GM18907 (cell line): ENCODE measurements around the gene STAB2.

ENCODE experiments used
- ATAC-seq: cut with Tn5 transposase; IDR thresholded peaks from one replicate; pipeline ENCODE4 v1.9.1; 2021; ENCODE audit warnings: mild to moderate bottlenecking, moderate library complexity; ENCODE audit not compliant: unreplicated experiment

The STAB2 gene

DNA sequence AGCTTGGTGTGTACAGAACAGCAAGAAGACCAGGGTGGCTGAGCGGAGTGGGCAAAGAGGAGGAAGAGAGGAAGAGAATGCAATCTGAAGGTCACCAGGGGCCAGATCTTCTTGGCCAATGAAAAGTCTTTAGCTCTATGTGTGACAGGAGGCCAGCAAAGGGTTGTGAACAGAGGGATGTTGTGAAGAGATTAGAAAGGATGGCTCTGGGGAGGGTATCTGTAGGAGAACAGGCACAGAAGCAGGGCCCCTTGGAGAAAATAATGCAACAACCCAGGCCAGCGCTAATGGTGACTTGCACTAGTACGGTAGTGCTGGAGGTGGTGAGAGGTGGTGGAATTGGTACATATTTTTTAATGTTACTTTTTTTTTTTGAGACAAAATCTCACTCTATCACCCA lies 156.7 kb downstream of the STAB2 start:
- no peak for ATAC-seq

DNA sequence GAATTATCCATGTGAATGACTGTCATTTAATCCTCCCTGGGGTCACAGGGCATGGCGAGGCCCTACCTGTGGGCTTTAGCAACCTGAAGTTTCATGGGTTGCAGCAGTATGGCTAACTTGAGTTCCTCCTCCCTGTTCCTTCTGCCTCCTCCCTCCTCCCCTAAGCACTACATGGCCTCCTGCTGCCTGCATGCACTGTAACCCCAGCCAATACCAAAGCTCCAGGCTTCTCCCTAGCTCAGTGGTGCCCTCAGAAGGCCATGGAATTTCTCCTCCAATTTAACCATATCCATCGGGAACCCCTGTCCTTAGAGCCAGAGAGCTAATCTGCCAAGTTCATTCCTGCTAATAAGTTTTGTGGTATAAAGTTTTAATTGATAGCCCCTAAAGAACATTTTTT lies 158.9 kb downstream of the STAB2 start:
- no peak for ATAC-seq

DNA sequence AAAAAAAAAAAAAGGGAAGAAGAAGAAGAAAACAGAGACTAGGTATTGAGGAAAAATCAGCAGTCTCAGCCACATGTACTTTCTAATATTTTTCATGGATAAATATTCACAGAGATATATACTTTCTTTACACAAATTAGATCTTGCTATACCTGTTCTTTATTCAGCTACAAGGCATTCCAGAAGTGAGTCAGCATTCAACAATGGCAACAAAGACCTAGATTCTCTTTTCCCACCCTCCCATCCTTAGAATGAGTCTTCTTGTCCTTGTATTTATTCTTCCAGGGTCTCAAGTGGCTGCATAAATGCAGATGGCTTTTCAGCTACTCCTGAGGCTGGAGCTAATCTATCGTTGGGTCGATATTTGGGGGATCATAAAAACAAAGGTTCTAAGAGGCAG lies 160.9 kb downstream of the STAB2 start:
- ATAC-seq = no peak

DNA sequence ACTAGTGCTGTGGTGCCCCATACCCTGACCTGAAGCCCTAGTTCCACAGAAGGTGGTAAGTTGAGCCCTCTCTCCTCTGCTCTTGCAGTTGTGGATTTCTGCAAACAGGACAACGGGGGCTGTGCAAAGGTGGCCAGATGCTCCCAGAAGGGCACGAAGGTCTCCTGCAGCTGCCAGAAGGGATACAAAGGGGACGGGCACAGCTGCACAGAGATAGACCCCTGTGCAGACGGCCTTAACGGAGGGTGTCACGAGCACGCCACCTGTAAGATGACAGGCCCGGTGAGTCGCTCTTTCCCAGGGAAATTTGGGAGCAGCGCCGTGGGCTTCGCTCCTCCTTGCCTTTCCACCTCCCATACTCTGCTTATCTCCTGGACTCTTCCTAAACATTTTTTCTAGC lies 161.8 kb downstream of the STAB2 start:
- no peak for ATAC-seq

DNA sequence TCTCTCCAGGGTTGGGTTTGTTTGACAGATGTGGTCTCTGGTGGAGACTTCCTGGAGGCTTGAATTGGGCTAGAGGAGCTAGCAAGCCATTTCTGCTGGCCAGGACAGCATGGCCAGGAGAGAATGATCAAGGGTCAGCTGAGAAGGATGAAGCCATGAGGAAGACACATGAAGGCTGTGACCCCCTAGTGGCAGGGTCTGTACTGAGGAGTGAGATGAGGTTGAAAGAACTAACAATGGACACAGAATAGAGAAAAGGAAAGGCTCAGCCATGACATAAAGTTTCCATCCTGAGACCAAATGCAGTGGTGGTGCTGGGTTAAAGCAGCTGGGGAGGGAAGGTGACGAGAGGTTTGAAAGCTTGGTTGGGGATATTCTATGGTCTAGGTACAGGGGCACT lies 164.1 kb downstream of the STAB2 start:
- no peak for ATAC-seq

DNA sequence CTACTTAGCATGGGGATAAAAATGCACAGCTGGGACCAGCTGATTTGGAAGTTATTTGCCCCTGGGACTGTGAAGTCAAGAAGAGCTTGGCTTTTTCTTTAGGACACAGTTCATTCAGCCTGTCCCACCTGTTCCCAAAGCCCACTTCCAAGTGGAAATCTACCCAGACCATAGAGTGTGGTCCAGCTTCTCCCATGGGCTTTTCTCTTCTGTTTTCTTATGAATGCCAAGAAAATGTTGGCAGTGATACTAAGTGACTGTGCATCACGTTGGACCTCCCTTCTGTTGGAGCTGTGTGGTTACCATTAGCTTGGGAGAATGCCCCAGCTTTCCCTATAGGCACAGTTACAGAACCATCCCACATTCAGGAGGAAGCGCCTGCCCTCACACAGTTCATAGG lies 164.5 kb downstream of the STAB2 start:
- ATAC-seq = no peak

DNA sequence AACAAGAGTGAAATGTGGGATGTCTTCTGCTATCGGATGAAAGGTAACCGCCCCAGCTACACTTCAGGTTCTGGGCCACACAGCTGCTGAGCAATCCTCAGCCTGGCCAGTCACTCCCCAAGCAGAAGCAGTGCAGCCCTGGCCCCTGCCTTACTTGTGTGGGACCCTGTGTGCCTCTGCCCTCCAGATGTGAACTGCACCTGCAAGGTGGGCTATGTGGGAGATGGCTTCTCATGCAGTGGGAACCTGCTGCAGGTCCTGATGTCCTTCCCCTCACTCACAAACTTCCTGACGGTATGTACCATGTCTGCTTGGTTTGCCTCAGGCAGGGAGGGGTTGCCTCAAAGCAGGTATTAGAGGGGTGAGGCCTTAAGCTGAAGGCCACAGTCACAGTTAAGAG lies 168.4 kb downstream of the STAB2 start:
- ATAC-seq = no peak

DNA sequence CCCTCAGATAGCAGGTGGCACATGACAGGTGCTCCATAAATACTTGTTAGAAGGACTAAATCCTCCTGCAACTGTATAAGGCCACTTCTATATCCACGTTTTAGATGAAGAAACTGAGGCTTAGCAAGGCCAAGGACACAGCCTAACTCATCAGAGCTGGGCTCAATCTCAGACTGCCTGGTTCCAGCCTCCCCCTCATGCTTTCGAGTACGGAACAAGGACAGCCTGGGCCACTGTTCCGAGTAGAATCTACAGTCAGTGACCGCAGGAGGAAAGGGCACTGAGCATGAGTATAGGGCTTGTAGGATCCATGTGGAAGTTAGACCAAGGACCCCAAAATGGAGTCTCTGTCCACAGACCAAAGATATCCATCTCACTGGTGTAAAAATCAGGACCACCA lies 169.4 kb downstream of the STAB2 start:
- ATAC-seq = no peak

DNA sequence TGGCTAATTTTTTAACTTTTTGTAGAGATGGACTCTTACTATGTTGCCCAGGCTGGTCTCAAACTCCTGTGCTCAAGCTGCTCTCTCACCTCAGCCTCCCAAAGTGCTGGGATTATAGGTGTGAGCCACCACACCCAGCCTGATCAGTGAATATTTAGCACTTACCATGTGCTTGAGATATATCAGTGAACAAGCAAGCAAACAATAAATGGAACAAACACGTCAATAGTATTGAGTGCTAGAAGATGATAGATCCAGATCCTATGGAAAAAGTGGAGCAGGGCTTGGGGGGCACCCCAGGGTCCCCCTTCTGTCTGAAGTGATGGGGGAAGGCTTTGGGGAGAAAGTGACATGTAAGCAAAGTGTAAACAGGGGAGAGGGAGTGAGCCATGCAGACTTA lies 170.2 kb downstream of the STAB2 start:
- no peak for ATAC-seq

DNA sequence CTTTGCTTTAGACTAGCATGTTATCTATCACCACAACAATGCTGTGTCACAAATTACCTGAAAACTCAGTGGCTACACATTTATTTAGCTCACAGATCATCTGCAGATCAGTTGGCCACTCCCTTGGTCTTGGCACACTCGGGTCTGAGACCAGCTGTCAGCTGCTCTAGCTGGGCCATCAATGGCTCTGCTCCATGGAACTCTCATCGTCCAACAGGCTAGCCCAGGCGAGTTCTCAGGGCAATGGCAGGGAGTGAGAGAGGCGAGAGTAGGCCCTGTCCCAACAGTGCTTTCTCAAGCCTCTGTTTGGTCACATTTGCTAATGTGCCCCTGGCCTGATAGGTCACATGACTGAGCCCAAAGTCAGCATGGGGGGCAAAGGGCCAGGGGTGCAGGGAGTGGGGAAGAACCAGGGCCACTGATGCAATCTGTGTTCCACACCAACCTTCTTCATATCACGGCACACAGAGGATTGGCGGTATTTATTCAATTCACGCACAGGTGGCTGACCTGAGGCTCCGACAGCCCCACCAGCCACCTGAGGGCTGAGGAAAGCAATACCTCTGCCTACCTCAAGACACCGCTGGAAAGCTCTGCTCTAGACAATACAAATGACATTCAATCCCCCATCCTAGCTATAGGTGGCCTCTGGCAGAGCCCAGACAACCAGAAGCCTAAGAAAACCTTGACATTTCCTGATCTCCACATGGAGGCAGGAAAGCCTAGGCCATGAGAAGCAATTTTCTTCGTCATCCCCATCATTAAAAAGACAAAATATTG lies 171.4 kb downstream of the STAB2 start:
- ATAC-seq = no peak

DNA sequence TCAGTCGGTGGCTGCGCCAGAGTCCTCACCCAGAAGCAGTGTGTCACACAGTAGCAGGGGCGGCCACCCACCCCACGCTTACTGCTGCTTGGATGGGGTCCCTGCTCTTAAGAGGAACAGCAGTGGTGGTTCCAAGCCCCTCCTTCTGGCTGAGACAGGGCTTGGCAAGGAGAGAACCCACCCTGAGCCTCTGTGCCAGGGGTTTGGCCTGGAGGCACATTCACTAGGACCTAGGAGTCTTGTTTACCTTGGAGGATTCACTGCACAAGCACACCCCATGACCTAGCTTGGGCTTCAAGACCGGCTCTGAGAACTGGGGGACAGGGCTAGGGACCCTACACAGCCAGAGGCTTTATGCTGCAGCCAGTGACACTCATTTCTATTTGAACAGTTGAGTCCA lies 175.4 kb downstream of the STAB2 start:
- no peak for ATAC-seq

DNA sequence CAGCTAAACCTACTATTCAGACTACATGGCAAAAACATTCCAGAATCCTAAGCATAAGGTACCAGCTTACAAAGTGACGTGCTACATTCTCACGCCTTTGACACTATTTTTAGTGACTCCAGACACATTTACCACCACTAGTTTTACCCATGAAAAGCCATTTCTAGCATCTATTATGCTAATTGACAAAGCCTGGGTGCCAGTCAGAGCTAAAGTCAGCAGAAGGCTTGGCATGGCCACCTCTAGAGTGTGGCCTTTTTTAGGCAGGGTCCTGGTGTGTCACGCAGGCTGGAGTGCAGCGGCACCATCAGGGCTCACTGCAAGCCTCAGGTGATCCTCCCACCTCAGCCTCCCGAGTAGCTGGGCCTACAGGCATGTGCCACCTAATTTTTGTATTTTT lies 178.2 kb downstream of the STAB2 start:
- no peak for ATAC-seq

DNA sequence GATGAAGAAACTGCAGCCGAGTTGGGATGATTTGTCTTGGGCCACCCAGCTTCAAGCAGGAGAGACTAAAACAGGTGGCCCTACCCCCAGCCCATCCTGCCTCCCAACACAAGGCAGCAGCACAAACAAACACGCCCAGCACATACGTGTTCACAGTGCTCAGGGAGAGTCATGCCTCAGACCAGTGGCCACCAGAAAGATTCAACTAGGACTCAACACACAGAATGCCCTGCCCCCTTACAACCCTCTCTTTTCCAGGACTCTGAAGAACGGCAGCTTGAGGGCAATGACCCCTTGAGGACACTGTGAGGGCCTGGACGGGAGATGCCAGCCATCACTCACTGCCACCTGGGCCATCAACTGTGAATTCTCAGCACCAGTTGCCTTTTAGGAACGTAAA lies 179.0 kb downstream of the STAB2 start:
- no peak for ATAC-seq

DNA sequence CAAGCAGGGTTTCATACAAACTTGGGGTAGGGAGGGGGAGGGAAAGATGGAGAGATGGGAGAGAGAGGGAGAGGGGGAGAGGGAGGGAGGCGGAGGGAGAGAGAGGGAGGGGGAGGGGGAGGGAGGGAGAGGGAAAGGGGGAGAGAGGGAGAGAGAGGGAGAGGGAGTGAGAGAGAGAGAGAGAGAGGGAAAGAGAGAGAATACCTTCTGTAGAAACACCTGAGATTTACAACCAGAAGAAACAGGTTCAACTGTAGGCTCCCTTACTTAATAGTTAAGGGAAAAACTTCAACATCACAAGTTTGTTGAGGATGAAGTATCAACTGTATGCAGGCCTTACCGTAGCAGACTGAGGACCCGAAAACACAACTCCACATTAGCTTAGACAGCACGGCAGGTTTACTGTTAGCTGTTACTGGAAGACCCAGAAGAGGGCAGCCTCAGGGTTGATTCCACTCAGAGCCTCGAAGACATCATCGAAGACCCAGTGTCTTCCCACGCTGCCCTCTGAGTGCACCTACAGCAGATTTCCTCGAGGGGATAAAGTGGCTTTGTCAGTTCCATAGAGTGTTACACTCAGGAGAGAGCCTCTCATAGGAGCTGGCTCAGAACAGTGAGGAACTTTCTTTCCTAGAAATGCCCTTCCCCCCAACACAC lies 181.5 kb downstream of the STAB2 start:
- ATAC-seq = no peak

DNA sequence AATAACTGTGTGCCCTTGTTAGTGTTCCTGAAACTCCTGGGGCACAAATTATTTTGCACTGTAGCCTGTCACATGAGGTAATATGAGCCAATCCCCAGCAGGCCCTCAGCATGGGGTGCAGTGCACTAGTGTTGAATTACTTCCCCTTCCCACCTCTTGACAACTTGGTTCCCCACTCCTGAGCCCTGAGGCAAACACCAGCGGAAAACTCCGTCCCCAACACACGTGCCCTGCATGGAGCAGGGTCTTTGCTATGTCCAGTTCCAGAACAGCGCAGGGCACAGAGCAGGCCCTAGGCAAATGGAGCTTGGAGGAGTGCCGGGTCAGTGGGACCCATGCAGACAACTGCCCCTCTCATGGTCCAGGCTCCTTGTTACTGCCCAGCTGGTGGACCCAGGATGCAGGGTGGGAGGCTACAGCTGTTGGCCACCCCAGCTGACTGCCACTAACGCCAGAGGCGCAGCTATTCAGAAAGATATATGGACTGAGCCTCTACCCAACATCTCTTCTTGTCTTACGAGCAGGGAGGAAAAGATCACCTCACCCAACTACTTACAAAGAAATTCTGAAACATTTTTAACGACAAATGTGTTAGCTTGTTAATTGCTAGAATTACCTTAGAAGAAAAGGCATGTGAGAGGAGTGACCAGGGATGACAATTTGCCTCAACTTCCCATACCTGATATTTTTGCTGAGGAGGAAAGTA lies 182.3 kb downstream of the STAB2 start:
- ATAC-seq = no peak

DNA sequence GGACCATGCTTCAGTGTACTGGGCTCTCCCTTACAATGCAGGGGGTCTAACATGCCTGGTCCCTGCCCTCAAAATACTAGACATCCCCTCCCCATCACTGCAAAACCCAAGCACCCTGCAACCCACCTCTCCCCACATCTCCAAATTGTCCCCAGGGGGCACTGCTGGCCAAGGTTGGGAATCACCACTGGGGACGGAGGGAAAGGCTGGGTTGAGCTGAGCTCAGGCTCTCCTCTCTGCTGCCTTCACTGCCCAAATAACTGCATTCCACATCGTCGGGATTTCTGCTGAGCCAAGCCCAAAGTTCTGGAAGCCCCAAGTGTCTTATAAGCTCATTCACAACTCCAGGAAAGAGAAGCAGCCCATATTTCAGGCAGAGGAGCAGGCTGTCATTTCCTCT lies 184.4 kb downstream of the STAB2 start:
- ATAC-seq = no peak

DNA sequence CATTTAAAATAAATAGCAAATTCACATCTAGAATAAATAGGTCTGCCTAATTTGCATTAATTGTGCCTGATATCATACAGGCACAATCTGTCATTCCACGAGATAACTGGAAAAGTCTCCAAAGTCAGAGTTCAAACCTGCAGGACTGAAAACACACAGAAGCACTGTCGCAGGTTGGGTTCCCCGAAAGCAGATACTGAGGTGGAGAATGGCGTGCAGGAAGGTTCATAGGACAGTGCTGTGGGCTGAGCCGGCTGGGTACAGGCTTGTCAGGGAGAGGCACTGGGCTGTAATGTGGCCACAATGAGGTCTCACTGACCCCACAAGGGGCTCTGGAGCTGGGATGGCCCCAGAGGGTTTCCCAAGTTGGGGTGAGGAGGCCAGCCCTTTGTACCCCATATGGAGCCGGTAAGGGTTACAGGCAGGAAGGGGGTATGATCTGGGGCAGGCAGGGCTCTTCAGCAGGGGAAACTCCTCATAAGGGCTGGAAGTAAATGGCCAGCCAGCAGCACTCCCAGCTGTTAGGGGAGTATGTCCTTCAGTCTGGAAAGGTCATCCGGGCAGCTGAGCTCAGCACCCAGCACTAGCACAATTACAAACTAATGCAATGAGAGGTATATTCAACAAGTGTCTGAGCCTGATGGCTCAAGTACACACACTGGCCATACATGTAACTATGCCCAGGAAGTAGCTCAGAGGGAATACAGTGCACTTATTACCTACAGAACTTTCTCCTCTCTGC lies 185.5 kb downstream of the STAB2 start:
- no peak for ATAC-seq

DNA sequence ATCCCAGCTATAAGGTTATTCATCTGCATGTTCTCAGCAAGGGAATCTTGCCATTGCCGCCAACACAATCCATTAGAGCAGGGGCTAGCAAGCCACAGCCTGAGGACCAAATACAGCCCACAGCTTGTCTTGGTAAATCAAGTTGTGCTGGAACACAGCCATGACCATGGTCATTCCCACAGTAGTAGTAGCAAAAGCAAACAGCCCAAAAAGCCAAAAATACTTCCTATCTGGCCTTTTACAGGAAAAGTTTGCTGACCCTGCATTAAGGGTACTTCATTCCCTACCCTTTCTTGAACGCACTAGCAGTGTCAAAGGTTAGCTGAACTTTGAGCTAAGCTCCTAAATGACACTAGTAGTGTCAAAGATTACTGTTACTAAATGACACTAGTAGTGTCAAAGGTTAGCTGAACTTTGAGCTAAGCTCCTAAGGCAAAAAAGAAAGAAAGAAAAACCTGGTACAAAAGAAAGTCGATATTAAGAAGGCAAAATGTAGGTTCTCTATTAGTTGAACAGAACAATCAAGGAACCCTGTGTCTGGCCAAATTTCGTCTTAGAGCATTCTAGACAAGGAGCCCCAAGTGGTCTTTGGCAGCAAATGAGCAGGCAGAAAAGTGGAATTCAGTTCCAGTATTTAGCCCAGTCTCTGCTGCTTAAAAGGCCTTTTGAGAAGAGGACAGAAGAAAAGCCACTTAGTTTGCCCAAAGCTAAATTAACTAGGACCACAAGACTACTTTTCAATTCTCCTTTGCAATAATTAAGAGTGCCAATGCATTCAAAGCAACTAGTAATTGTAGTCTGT lies 186.2 kb downstream of the STAB2 start:
- ATAC-seq = no peak

DNA sequence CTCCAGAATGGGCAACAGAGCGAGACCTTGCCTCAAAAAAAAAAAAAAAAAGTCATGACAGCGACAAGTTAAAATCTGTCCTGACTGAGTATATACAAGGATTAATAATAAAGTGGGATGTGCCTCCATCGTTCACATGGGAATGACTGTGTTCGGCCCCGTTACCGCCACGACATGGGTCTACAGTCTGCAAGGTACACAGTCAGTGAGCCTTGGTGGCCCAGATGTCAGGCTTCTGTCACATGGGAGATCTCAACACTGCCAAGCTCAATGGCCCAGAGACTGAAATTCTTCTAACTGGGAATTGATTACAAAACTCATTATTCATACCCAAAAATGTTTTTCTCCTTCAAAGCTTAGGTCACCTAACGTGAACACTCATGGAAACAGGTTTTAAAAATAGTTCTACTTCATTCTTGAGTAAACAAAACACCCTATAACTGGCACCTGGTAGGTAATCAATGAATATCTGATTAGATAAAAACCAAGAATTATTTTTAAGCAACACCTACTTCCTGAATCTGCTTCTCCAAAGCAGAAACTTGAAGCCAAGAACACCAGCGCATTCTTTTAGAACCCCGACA lies 188.0 kb downstream of the STAB2 start:
- ATAC-seq = no peak

DNA sequence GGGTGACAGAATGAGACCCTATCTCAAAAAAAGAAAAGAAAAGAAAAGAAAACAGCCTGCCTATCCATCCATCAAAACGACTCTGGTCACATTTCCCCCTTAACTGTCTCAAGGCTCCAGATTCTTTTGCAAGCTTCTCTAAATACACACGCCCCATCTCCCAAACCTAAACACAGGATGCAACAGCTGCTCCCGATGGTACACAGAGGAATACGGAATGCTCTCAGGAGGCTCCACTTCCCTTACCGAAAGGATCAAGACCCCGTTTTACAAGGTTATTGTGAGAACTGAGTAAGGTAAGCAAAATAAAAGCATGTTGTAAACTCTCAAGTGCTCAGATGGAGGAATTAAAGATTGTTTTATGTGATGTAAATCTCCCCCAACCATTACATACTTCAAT lies 191.7 kb downstream of the STAB2 start:
- no peak for ATAC-seq
